Activated CD4-positive, alpha-beta T cell treated with anti-CD3 and anti-CD28 coated beads, Interleukin-2, amount 10 ng/mL, durations not matched to agents 7 days and 5 days (primary cell): Measurements from ENCODE around the gene PROM1. TPM values are rescaled to one million over a fixed set of nuclear protein-coding genes. Genes with fewer than 3 reads are reported as not detected.

Source experiments
- CTCF ChIA-PET: fragments of 350-600 bp; sonication (Branson Sonifier 250); formaldehyde crosslinking; loops from one replicate; lab custom pipeline; 2021; ENCODE audit warnings: antibody characterized with exemption; lab: Charles Lee
- POLR2A ChIA-PET: fragments of 350-600 bp; sonication (Branson Sonifier 250); formaldehyde crosslinking; loops from one replicate; lab custom pipeline; 2021; ENCODE audit warnings: antibody characterized with exemption; lab: Charles Lee
- DNase-seq: peaks from one replicate; pipeline ENCODE4 v3.0.0-alpha.2; 2020
- H3K27ac Mint-ChIP-seq: one replicate; pipeline ENCODE4 v1.8.0; 2021; ENCODE audit warnings: mild to moderate bottlenecking, moderate library complexity, mixed read lengths
- H3K27me3 Mint-ChIP-seq: one replicate; pipeline ENCODE4 v1.8.0; 2021; ENCODE audit warnings: mixed read lengths
- H3K36me3 Mint-ChIP-seq: one replicate; pipeline ENCODE4 v1.8.0; 2021; ENCODE audit warnings: low read depth, mixed read lengths
- H3K4me1 Mint-ChIP-seq: one replicate; pipeline ENCODE4 v1.8.0; 2021; ENCODE audit warnings: mixed read lengths
- H3K4me3 Mint-ChIP-seq: one replicate; pipeline ENCODE4 v1.8.0; 2021; ENCODE audit warnings: mild to moderate bottlenecking, moderate library complexity, mixed read lengths
- H3K9me3 Mint-ChIP-seq: one replicate; pipeline ENCODE4 v1.8.0; 2021; ENCODE audit warnings: mixed read lengths
- total RNA-seq, 2 experiments: library from RNA; stranded (reverse); gene quantifications; one replicate each; pipeline ENCODE4 v1.2.3, GENCODE V29; 2021

The PROM1 gene
- total RNA-seq: not detected

GRCh38 chr4:16083241-16084191 lies at the start of gene PROM1:
PROM1 (minus strand) TSS chr4:16084023; CDS start chr4:16075906, 8,117 bp downstream.
- H3K27ac Mint-ChIP-seq: no peak within 1 kb of the TSS
- DNase-seq: no peak
- H3K36me3 Mint-ChIP-seq: peaks cover 8% of the 10 kb centered on the region
- H3K27me3 Mint-ChIP-seq: peaks cover 81% of the 10 kb centered on the region
- H3K4me3 Mint-ChIP-seq: peak within 1 kb of the TSS; percentile 52
- H3K4me1 Mint-ChIP-seq: peaks cover 15% of the 10 kb centered on the region
- CTCF ChIA-PET: interaction anchor here (1.8 kb wide), 1 partner anchor 19 kb away, joined by 3 read pairs; no protein-coding TSS in a partner anchor
- peaks cover 4% of the 10 kb centered on the region for H3K9me3 Mint-ChIP-seq
- POLR2A ChIA-PET: no interaction called here

- Mint-ChIP-seq H3K27ac (no peak overlapping the region), H3K27me3 (no peaks in the 10 kb centered on the region), H3K4me3 (no peak overlapping the region), H3K9me3 (no peaks in the 10 kb centered on the region), H3K4me1 (no peaks in the 10 kb centered on the region), H3K36me3 (no peaks in the 10 kb centered on the region)
- DNase-seq: no peak
- ChIA-PET POLR2A (no interaction called here), CTCF (interaction anchor here (1.0 kb wide), 1 partner anchor 10 kb away, joined by 3 read pairs; no protein-coding TSS in a partner anchor)
Observed at GRCh38 chr4:16133406-16133805, 49.6 kb upstream of the PROM1 start.

- DNase-seq: no peak
- Mint-ChIP-seq H3K9me3 (no peaks in the 10 kb centered on the region), H3K27ac (no peak overlapping the region), H3K4me3 (no peak overlapping the region), H3K36me3 (no peaks in the 10 kb centered on the region), H3K27me3 (no peaks in the 10 kb centered on the region), H3K4me1 (no peaks in the 10 kb centered on the region)
- POLR2A ChIA-PET: no interaction called here
- CTCF ChIA-PET: no interaction called here
Observed at GRCh38 chr4:16131293-16131692, 47.5 kb upstream of the PROM1 start.

GRCh38 chr4:16129336-16129735 lies 45.5 kb upstream of the PROM1 start:
- H3K27ac Mint-ChIP-seq: no peak overlapping the region
- POLR2A ChIA-PET: no interaction called here
- DNase-seq: no peak
- H3K4me3 Mint-ChIP-seq: no peak overlapping the region
- CTCF ChIA-PET: interaction anchor here (0.6 kb wide), 1 partner anchor 78 kb away, joined by 3 read pairs; no protein-coding TSS in a partner anchor
- H3K9me3 Mint-ChIP-seq: no peaks in the 10 kb centered on the region
- H3K4me1 Mint-ChIP-seq: no peaks in the 10 kb centered on the region
- H3K27me3 Mint-ChIP-seq: no peaks in the 10 kb centered on the region
- no peaks in the 10 kb centered on the region for H3K36me3 Mint-ChIP-seq

- Mint-ChIP-seq H3K27ac (no peak overlapping the region), H3K9me3 (no peaks in the 10 kb centered on the region), H3K36me3 (no peaks in the 10 kb centered on the region), H3K27me3 (no peaks in the 10 kb centered on the region), H3K4me3 (no peak overlapping the region), H3K4me1 (peaks cover 6% of the 10 kb centered on the region)
- ChIA-PET POLR2A (no interaction called here), CTCF (no interaction called here)
- DNase-seq: no peak
Observed at GRCh38 chr4:16126714-16127113, 42.9 kb upstream of the PROM1 start.

- H3K4me3 Mint-ChIP-seq: no peak overlapping the region
- POLR2A ChIA-PET: no interaction called here
- CTCF ChIA-PET: interaction anchor here (0.6 kb wide), 1 partner anchor 146 kb away, joined by 4 read pairs; no protein-coding TSS in a partner anchor
- no peak overlapping the region for H3K27ac Mint-ChIP-seq
- H3K27me3 Mint-ChIP-seq: no peaks in the 10 kb centered on the region
- H3K4me1 Mint-ChIP-seq: peaks cover 6% of the 10 kb centered on the region
- H3K36me3 Mint-ChIP-seq: no peaks in the 10 kb centered on the region
- H3K9me3 Mint-ChIP-seq: no peaks in the 10 kb centered on the region
- no peak for DNase-seq
Observed at GRCh38 chr4:16125571-16126445, 42.0 kb upstream of the PROM1 start.

GRCh38 chr4:16124232-16124631 lies 40.4 kb upstream of the PROM1 start:
- Mint-ChIP-seq H3K27ac (no peak overlapping the region), H3K27me3 (no peaks in the 10 kb centered on the region), H3K36me3 (no peaks in the 10 kb centered on the region), H3K9me3 (peaks cover 3% of the 10 kb centered on the region), H3K4me3 (no peak overlapping the region), H3K4me1 (peaks cover 6% of the 10 kb centered on the region)
- POLR2A ChIA-PET: no interaction called here
- DNase-seq: no peak
- CTCF ChIA-PET: interaction anchor here (0.9 kb wide), 1 partner anchor 10 kb away, joined by 3 read pairs; no protein-coding TSS in a partner anchor

GRCh38 chr4:16123356-16124084 lies 39.7 kb upstream of the PROM1 start:
- Mint-ChIP-seq H3K27ac (no peak overlapping the region), H3K4me3 (no peak overlapping the region), H3K4me1 (peaks cover 6% of the 10 kb centered on the region), H3K27me3 (no peaks in the 10 kb centered on the region), H3K36me3 (no peaks in the 10 kb centered on the region), H3K9me3 (peaks cover 3% of the 10 kb centered on the region)
- ChIA-PET CTCF (interaction anchor here (0.9 kb wide), 1 partner anchor 10 kb away, joined by 3 read pairs; no protein-coding TSS in a partner anchor), POLR2A (interaction anchor here (0.5 kb wide), 1 partner anchor 39 kb away, joined by 4 read pairs; no protein-coding TSS in a partner anchor)
- DNase-seq: no peak

- Mint-ChIP-seq H3K27me3 (no peaks in the 10 kb centered on the region), H3K4me3 (no peak overlapping the region), H3K9me3 (peaks cover 3% of the 10 kb centered on the region), H3K4me1 (peaks cover 6% of the 10 kb centered on the region), H3K27ac (no peak overlapping the region), H3K36me3 (no peaks in the 10 kb centered on the region)
- CTCF ChIA-PET: no interaction called here
- POLR2A ChIA-PET: no interaction called here
- DNase-seq: no peak
Observed at GRCh38 chr4:16122784-16123183, 39.0 kb upstream of the PROM1 start.

GRCh38 chr4:16122308-16122711 lies 38.5 kb upstream of the PROM1 start:
- no peak overlapping the region for H3K4me3 Mint-ChIP-seq
- ChIA-PET CTCF (no interaction called here), POLR2A (no interaction called here)
- H3K9me3 Mint-ChIP-seq: peaks cover 3% of the 10 kb centered on the region
- H3K36me3 Mint-ChIP-seq: no peaks in the 10 kb centered on the region
- no peak overlapping the region for H3K27ac Mint-ChIP-seq
- DNase-seq: no peak
- H3K27me3 Mint-ChIP-seq: no peaks in the 10 kb centered on the region
- peaks cover 6% of the 10 kb centered on the region for H3K4me1 Mint-ChIP-seq

GRCh38 chr4:16120720-16121119 lies 36.9 kb upstream of the PROM1 start:
- H3K27me3 Mint-ChIP-seq: no peaks in the 10 kb centered on the region
- H3K4me1 Mint-ChIP-seq: peaks cover 6% of the 10 kb centered on the region
- no peak for DNase-seq
- ChIA-PET CTCF (no interaction called here), POLR2A (no interaction called here)
- no peak overlapping the region for H3K4me3 Mint-ChIP-seq
- no peaks in the 10 kb centered on the region for H3K36me3 Mint-ChIP-seq
- peaks cover 3% of the 10 kb centered on the region for H3K9me3 Mint-ChIP-seq
- H3K27ac Mint-ChIP-seq: no peak overlapping the region

GRCh38 chr4:16119981-16120380 lies 36.2 kb upstream of the PROM1 start:
- no peaks in the 10 kb centered on the region for H3K36me3 Mint-ChIP-seq

More at GRCh38 chr4:16119981-16120380, 36.2 kb upstream of the PROM1 start:
- H3K4me1 Mint-ChIP-seq: peaks cover 6% of the 10 kb centered on the region
- H3K27ac Mint-ChIP-seq: no peak overlapping the region
- ChIA-PET POLR2A (no interaction called here), CTCF (no interaction called here)
- no peak overlapping the region for H3K4me3 Mint-ChIP-seq
- H3K27me3 Mint-ChIP-seq: no peaks in the 10 kb centered on the region
- peaks cover 3% of the 10 kb centered on the region for H3K9me3 Mint-ChIP-seq
- DNase-seq: no peak
